SIG-M5 treated with dmso at 0.1 percent for 504 hours (cell line): ENCODE data around the gene GNAL.
A peak's percentile ranks its signal among the peaks of the same experiment; 100 is the strongest.
"Not testable (repeated sequence)": the region's sequence is repeated elsewhere in the genome, so short reads cannot be mapped to it uniquely, and the experiment has no call there.

Experiments
- DNase-seq: peaks from one replicate; lab custom pipeline; 2025; ENCODE audit not compliant: unreplicated experiment; lab: John Stamatoyannopoulos, UW

Gene GNAL

DNA sequence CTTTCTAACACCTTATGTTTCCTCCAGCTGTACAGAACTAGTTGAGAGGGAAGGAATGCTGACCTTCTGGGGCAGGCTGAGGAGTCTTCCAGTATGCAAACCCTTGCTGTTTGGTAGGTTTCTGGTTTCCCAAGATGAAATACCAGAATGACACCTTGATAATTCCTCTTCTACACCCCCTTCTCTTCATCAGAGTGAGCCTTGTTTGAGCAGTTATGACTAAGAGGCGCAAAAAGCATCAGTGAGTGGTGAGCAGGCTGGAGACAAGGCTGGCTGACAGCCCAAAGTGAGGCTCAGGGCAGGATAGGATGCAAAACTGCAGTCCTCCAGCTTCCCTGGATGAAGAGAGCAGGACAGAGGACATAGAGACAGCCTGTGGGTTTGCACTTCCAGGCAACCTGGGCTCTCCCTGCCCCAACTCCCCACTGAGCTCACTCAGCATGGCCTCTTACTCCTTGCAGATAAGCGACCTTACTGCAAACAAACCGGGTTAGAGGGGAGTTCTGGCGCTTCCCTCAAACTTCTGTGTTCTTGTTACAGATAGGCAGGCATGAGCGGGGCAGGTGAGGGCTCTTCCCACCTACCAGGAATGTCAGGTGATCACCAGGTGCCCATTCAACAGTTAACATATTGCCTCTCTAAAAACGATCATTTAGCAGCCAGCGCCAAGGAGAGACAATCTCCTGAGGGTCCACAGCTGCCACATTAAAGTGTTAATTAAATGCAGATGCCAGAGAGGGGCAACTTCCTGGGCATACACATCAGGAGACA is 213.6 kb downstream of the GNAL start:
- DNase-seq: no peak

DNA sequence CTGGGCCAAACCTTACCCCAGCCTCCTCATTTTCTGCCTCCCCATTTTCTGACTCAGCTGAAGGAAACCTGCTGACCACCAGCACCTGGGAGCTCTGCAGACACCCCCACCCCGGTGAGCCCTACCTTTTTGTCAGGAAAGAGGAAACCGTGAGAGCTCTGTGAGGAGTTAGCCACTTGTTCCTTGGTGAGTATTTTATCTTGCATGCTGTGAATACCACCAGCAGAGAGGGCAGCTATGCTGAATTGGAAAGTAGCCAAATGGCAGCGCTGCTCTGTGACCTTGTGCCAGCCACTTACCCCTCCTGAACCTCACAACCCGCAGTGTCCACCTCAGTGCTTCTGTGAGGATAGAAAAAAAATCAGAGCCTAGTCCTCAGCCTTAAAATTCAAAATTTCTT is 216.5 kb downstream of the GNAL start:
- no peak for DNase-seq

DNA sequence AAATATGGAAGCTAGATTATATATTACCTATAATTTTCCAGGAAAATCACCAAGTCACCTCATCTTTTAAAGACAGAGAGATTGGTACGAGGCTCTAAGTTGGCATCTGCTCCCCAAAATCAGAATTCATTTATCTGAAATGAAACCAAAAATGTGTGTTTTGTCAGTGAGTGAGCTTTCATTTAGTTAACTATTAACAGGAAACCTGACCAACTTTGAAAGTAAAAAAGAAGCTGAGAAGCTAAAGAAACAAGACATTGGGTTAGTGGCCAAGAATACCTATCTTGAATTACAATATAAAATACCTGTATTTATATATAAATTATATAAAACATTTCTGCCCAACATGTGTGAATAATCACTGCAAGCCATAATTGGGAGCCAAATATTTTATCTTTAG is 217.1 kb downstream of the GNAL start:
- no peak for DNase-seq

DNA sequence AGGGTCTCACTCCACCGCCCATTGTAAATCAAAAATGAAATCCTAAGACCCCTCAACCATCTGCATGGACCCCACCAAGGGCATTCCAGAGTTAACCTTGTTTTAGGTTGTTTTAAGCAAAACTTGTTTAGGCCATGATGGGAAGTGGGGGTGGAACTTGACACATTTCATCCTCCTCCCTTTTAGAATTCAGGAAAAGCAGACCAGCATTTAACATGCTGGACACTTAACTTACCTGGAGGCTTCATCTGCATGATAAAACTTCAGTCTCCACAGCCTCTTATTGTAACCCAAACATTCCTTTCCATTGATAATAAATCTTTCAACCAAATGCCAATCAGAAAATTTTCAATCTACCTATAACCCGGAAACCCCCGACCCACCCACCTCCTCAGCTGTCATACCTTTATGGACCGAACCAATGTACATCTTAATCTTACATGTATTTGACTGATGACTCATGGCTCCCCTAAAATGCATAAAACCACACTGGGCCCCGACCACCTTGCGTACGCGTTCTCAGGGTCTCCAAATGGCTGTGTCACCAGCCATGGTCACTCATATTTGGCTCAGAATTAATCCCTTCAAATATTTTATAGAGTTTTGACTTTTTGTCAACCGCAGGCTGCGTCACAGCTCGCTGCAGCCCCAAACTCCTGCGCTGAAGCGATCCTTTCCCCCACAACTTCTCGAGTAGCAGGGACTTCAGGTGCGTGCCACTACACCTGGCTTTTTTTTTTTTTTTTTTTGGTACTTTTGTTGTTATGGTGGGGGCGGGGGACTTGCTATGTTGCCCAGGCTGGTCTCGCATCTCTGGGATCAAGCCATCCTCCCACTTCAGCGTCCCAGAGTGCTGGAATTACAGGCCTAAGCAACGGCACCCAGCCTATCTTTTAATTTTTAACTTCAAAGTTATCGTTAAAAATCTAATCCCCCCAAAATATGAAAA is 218.1 kb downstream of the GNAL start:
- no peak for DNase-seq

DNA sequence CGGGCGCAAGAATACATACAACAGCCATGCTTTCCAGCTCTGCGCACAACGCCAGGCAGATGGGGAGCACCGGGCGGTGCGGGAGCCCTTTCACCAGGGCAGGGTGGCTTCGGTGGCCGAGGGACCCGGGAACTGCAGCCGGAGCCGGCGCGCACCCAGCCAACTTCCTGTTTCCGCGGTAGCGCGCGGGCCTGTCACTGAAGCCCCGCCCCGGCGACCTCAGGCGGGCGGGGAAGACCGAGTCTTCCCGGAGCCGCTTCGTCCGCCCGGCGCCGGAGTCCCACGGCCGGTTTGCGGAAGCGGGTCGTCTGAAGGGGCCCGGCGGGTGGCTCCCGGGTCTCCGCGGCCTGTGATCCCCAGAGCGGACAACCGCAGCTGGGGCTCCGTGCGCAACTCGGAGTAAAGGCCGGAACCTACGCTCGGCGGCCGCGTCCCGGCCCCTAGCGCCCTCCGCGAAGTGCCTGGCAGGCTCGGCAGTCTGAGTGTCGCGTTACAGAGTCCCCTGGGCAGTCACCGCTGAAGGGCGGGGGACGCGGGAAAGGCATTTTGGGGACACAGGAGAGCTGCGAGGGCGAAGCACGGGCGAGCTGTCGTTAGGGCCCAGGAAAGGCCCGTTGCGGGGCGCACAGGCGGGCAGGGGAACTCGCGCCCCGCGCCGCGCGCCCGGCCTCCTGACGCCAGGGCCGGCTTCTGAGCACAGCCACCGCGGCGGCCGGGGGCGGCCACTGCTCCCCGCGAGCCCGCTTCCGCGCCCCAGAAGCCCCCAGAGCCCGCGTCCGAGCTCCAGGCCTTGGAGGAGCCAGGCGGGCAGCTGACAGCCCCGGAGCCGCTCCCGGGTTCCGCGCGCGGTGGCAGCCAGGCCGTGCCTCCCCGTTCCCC is 219.4 kb downstream of the GNAL start, which contains the start of gene MPPE1:
Gene MPPE1 (minus strand): TSS at position 136 of the 879 bp plus-strand sequence. CDS start 11,053 bp downstream, outside the sequence.
- DNase-seq: peak; percentile 90

DNA sequence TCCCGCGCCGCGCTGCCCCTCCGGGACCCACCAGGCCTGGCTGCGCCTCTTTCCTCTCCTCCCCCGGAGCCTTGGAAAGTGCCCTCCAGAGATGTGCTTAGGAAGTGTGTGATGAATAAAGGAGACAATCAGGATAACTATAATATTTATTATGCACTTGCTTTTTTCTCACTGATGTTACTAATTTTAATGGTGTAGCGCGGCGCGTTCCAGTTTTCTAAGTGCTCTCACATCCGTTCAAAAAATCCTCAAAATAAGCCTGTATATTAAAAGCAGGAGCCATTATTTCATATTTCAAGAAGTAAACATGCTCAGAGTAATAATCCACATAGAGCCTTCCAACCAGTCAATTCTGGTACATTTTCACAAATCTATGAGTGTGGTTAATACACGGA is 220.0 kb downstream of the GNAL start:
- DNase-seq: no peak

DNA sequence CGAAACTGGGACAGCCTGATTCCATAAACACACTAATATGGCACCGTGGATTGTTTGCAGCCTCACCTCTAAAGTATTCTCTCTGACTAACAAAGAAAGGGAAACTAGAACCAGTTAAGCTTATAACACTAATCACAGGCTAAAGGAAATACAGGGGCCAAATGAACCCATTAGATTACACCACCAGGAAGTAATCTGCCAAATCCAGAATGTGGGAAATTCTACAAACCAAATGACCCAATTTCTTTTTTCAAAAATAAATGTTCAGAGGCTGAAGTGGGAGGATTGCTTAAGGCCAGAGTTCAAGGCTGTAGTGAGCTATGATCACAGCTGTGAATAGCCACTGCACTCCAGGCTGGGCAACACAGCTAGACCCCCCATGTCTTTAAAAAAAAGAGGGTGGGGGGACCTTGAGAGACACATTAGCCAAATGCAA is 220.5 kb downstream of the GNAL start:
- DNase-seq: peak; percentile 33

DNA sequence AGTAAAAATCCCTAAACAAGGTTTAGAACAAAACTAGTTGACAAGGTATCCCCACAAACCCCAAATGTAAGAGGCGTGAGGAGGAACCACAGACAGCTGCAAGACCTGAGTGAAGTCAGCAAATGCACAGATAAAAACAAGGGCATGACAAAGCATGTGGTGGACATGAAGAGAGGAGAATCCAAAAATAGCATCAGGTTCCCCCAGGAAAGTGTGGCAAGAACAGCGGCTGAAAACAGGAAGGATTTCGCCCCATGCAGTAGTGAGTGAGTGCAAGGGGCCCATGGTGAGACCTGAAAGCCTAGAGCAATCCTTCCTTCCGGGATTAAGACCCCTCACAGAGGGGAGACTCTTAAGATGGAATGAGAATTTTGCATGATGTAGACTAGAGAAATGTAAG is 227.8 kb downstream of the GNAL start:
- peak; percentile 80 for DNase-seq

DNA sequence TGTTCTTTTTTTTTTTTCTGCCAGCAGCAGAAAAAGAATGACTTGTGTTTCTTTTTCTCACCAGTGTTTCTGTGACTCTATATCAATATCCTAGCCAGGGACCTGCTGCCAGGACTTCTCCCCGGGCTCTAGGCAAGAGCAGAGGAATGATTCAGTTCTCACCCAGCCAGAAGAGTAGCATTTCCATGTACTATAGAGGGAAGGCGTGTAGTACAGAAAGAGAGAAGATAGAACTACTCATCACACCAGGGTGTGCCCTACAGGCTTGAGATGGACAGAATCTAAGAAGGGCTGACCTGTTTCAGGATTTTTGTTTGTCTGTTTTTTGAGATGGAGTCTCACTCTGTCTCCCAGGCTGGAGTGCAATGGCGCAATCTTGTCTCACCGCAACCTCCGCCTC is 230.5 kb downstream of the GNAL start:
- DNase-seq: not testable (repeated sequence)

DNA sequence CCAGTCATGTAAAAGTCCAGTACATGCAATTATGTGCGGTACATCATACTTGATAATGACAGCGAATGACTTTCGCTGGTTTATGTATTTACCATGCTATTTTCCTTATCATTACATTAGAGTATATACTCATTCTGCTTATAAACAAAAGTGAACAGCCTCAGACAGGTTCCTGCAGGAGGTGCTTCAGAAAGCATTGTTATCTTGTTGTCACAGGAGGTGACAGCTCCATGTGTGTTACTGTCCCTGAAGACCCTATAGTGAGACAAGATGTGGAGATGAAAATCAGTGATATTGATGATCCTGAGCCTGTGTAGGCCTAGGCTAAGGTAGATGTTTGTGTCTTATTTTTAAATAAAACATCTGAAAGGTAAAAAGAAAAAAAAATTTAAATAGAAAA is 234.4 kb downstream of the GNAL start:
- no peak for DNase-seq

DNA sequence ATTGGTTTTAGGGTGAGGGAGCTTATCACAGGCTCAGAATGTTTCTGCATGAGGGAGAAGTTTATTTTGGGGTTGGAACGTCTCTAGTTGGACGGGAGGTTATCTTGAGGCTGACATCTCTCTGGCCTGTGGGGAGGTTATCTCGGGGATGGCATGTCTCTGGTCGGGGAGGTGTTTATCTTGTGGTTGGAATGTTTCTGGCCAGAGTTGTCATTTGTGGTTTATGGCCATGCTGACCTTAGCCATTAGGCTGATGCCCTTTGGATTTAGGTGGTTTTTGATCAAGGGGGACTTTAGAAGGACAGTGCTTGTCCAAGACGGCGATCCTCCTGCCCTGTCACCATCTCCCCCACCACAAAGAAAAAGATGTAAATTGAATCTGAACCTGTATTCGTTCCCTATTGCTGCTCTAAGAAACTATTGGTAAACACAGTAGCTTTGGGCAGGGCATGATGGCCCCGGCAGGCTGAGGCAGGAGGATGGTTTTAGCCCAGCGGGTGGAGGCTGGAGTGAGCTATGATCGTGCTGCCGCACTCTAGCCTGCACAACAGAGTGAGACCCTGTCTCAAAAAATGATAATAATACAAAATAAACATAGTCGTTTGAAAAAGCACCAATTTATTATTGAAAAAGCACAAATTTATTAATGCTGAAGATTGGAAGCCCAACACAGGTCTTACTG is 236.9 kb downstream of the GNAL start:
- DNase-seq: no peak

DNA sequence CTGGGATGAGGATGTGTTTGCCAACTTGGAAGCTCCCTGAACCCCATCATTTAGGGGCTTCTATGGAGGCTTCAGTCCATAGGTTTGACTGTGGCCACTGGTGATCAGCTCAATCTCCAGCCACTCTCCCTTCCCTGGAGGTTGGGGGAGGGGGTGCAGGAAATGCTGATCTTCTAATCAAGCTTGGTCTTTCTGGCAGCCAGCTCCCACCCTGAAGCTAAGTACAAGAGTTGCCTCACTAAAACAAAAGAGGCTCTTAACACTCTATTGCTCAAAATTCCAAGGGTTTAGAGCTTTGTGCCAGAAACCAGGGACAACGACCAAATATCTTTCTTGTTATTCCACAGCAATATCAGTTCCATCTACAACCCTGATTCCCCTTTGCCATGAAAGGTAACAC is 238.4 kb downstream of the GNAL start:
- no peak for DNase-seq

DNA sequence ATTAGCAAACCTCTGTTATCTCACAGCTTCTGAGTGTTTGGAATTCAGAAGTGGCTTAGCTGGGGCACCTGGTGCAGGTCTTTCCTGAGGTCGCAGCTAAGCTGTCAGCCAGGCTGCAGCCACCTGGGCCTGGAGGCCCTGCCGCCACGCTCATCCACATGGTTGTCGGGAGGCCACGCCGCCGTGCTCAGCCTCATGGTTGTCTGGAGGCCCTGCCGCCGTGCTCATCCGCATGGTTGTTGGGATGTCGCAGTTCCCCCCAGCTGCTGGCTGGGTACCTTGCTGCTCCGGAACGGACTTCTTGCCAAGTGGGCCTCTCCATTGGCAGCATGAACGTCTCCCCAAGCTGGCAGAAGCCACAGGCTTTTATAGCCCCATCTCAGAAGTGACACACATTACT is 243.3 kb downstream of the GNAL start:
- no peak for DNase-seq
